ENCODE results near the gene SRPK3.
"Not testable (repeated sequence)": the region's sequence is repeated elsewhere in the genome, so short reads cannot be mapped to it uniquely, and the experiment has no call there.

Gene SRPK3, protein sequence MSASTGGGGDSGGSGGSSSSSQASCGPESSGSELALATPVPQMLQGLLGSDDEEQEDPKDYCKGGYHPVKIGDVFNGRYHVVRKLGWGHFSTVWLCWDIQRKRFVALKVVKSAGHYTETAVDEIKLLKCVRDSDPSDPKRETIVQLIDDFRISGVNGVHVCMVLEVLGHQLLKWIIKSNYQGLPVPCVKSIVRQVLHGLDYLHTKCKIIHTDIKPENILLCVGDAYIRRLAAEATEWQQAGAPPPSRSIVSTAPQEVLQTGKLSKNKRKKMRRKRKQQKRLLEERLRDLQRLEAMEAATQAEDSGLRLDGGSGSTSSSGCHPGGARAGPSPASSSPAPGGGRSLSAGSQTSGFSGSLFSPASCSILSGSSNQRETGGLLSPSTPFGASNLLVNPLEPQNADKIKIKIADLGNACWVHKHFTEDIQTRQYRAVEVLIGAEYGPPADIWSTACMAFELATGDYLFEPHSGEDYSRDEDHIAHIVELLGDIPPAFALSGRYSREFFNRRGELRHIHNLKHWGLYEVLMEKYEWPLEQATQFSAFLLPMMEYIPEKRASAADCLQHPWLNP

DNA sequence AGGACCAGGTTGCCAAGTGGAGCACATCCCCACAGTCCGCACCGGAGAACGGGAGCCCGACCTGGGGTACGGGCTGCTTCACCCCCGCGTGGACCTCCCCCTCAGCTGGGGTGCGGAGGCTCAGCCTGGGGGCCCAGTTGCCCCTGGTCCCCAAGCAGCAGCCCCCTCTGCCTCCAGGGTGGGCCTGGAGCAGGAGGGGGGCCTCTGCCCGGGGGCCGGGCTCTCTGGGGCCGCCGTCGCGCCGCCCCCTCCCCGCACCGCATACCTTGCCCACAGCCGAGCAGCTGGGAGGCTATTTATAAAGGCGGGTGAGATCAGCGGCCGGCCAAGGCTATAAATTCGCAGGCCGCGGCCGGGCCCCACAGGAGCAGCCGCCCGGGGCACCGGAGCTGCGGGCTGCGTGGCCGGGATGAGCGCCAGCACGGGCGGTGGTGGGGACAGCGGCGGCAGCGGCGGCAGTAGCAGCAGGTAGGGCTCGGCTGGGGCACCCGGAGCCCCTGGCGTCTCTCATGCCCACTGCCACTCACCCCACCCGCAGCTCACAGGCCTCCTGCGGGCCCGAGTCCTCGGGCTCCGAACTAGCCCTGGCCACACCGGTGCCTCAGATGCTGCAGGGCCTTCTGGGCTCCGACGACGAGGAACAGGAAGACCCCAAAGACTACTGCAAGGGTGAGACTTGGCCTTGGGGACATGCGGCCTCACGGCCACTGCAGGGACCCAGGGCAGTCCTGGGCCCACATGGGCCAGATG lies at the start of gene SRPK3:
Gene SRPK3 (plus strand): TSS at position 364 of the 750 bp plus-strand sequence. CDS start 46 bp downstream, at position 410.
- peak; percentile 12 for DNase-seq

DNA sequence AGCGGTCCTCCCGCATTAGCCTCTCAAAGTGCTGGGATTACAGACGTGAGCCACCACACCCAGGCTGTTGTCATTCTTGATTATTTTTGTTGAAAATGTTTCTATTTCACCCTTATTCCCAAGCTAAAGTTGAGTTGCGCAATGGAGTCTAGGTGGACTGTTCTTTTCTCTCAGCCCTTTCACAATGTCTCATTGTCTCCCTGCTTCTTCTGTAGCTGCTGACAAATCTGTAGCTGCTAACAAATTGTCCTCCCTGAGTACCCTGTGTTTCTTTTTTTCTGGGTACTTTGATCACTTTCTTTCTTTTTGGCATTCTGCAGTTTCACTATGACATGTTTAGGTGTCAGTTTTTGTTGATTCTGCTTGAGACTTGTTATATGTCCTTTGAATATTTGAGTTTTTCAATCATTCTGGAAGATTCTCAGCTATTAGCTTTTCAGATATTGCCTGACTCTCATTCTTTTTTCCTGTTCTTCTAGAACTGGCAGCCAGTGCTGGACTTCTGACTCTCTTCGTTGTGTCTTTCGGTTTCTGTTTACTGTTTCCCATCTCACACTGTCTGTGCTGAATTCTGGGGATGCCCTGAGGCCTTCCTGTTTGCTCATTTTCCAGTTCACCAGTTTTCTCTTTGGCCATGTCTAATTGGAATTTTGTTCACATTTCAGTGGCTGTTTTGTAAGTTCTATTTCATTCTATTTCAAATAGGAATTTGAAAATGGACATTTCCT lies 49.6 kb upstream of the SRPK3 start:
- no peak for DNase-seq

DNA sequence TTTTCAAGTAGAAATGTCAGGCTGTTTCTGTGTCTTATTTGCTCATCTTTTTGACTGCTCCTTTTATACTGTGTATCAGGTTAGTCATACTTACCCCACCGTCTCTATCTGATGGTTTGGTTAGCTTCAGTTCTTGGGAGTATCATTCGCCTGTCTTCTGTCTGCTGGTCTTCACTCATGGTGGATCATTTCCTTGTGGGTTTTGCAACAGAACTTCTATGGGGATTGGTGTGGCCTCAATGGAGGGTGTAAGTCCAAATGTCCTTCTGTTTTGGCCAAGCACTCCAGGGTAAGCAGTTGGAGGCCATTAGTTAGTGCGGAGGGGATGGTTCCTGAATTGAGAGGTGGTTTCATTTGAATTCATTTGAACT lies 49.0 kb upstream of the SRPK3 start:
- no peak for DNase-seq

DNA sequence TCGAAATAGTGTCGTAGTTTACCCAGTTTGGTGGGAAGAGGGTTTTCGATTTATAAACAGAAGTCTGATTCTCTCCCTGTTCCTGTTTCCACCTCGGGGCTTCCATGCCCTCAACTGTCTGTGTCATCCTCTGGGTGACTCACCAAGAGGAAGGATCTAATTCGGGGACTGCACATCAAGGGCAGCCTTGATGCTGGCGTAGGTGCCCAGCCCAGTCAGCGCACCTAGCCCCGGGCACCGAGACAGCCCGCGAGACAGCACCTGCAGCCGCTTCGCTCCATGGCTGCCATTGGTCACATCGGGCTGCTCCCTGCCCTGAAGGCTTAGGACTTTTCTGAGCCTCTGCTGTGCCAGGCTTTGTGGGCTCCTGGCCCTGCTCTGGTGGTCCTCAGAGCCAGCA lies 48.4 kb upstream of the SRPK3 start:
- no peak for DNase-seq

DNA sequence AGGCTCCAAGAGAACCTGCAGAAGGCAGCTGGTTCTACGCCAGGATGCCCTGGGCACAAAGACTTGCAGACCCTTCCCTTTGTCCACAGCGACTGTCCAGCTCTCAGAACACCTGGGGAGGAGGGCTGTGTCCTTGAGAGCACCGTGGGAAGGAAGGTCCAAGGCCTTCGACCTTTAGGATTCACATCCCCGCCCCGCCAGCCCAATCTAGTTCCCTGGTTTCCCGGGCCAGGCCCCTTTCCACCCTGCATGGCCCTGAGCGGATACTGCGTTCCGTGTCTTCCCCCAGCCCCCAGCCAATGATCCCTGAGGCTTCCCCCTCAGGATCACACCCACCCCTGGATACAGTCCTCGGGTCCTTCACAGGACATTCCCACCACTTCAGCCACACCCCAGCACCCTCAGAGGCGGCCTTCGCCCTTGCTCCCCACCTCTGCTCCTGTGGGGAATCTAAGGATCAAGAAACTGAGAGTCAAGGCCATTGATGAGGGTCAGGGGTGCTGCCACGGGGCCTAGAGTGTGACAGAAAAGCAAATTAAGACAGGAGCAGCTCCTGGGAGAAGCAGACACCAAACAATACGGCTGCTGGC lies 47.1 kb upstream of the SRPK3 start:
- no peak for DNase-seq

DNA sequence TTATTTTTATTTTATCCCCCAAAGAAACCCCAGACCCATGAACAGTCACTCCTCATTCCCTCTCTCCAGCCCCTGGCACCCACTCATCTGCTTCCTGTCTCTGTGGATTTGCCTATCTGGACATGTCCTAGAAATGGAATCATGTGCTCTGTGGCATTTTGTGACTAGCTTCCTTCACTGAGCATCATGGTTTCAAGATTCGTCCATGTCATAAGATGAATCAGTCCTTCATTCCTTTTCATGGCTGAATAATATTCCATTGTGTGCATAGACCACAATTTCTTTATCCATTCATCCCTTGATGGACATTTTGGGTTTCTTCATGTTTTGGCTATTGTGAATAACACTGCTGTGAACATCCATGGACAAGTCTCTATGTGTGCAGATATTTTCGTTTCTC lies 46.0 kb upstream of the SRPK3 start:
- no peak for DNase-seq

DNA sequence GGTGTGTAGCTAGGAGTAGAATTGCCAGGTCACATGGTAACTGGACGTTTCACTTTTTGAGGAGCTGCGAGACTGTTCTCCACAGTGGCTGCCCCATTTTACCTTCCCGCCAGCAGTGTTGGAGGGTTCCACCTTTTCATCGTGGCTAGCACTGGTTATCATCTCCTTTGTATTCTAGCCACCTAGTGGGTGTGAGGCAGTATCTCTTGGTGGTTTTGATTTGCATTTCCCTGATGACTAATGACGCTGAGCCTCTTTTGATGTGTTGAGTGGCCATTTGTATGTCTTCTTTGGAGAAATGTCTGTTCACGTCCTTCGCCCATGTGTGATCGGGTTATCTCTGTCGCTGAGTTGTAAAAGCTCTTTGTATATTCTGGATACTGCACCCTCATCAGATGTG lies 45.6 kb upstream of the SRPK3 start:
- DNase-seq, result no peak

DNA sequence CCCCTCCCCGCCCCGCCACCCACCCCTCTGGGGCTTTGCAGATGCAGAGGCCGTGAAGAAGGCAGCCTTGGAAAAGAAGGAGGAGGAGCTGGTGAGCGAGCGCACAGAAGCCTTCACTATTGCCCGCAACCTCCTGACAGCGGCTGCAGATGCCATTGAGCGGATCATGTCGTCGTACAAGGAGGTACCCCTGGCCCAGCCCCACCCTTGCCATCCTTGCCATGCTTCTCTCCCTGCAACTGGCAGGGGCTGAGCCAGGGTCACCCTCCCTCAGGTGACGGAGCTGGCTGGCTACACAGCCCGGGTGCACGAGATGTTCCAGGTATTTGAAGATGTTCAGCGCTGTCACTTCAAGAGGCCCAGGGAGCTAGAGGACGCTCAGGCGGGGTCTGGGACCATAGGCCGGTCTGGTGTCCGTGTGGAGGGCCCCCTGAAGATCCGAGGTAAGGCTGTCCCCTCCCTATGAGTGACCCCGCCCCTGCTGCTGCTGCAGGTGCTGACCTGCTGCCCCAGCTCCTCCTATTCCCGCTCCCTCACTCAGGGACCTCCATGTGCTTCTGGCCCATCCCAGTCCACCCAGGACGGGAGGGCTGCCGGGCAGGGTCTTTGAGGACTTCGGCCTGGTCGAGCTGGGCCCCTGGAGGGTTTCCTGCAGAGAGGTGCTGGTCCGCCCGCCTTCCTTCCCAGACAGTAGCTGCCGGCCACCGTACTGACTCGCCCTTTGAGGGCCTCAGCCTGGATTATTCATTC lies 44.6 kb upstream of the SRPK3 start:
- no peak for DNase-seq

DNA sequence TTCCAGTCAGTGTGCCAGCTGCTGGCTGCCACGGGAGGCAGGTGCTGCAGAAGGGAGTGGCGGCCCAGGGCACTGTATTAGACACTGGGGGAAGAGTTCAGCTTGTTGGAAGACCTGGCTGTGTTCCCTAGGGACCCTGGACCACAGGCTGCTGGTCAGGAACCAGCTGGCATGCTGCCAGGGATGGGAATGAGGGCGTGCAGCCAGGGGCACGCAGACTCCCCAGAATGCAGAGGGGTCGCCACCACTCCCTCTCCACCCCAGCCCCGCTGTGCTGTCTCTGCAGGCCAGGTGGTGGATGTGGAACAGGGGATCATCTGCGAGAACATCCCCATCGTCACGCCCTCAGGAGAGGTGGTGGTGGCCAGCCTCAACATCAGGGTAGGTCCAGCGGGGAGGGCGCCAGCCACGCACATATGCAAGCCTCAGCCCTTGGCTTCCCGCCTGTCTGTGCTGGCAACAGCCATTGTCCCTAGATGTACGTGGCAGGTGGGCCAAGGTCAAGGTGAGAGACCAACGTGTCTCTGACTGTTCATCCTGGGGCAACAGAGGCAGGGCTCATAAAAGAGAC lies 43.9 kb upstream of the SRPK3 start:
- DNase-seq, result no peak

DNA sequence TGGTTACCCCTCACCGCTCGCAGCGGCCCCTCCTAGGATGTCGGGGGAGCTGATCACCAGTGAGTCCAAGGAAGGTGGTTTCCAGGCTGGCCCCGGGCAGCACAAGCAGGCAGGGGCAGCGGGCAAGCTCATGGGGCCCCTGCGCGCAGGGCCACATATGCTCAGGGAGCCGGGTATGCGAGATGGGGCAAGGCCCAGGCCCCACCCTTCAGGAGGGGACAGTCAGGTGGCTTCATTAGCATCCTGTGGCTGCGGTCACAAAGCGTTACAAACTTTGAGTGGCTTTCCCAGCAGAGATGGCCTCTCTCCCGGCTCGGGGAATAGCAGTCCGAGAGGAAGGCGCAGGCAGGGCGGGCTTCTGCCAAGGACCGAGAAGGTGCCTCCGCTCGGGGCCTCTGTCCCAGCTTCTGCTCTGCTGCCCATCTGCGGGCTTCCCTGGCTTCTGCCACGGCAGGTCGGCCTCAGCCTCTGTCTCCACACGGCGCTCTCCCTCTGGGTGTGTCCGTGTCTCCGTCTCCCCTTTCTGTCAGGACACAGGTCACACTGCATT lies 42.7 kb upstream of the SRPK3 start:
- no peak for DNase-seq

DNA sequence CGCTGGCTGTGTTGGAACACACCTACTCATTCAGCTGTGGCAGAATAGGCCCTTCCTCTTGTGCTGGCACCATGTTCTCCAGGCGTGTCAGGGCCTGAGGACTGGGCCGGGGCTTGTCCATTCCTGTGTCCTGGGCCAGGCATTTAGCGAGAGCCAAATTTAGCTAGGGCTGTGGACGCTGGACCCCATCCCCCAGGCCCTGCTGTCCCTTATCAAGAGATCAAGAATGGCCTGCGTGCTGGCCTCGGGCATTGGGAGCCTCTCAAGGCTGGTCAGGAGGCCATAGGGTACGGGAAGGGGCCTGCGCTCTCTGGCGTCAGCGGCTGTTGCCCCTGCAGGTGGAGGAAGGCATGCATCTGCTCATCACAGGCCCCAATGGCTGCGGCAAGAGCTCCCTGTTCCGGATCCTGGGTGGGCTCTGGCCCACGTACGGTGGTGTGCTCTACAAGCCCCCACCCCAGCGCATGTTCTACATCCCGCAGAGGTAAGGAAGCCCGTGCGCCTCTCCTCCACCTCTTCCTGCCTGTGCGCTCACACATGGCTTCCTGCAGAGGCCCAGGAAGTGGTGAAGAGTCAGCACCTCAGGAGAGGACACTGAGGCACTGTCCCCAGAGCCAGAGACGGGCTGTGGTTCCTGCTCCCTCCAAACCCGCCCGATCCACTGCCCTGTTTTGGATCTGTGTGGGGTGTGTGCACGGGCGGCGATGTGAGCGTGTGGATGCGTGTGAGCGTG lies 40.9 kb upstream of the SRPK3 start:
- DNase-seq, result no peak

DNA sequence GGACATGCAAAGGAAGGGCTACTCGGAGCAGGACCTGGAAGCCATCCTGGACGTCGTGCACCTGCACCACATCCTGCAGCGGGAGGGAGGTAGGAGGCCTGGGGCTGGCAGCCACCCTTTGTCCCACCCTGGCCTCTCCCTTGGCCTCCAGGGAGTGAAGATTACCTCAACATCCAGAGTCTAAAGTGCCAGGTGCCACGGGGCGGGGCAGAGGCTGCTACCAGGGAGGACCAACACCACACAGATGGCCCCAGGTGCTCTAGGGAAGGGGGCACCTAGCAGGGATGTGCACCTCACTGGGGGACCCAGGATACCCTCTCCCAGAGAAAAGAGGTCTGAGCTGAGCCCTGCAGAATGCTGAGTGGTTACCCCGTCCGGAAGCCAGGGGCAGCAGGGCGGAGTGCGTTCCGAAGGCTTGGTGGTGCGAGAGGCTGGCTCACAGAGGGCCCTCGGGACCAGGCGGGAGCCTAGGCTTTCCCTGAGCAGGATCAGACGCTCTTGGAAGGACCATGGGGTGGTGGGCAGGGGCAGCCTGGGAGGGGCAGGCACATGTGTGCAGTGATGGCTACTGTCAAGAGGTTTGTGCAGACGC lies 40.1 kb upstream of the SRPK3 start:
- DNase-seq, result no peak

DNA sequence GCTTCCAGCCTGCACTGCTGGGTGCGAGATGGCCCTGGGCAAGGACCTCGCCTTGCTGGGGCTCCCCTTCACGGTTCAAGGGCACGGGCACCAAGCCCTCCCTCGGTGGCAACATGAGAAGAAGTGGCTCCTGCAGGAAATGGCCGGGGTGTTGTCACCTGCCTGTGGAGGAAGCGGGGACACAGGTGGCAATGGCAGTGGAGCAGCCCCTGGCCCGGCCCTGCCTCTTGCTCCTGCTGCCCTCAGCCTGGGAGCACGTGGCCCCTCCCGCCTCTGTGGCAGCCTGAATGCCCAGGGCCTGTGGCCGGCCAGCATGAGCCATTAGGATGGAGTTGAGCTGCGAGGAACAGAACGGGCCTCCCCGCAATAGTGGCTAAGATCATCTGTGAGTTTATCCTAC lies 39.4 kb upstream of the SRPK3 start:
- DNase-seq, result no peak

DNA sequence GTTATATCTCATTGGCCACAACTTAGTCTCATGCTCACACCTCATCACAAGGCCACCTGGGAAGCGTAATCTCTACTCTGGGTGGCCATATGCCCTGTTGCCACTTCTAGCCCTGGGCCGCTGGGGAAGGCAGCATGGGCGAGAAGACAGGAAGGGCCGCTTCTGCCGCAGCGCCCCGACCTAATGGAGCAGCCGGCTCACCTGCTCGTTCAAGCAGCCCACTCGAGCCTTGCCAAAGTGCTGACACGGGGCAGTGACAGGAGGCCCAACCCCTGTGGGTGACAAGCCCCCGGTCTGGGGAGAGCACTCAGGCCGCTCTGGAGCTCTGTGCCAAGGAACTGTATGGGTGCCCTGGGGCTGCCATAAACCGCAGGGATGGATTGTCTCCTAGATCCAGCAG lies 38.7 kb upstream of the SRPK3 start:
- not testable (repeated sequence) for DNase-seq

DNA sequence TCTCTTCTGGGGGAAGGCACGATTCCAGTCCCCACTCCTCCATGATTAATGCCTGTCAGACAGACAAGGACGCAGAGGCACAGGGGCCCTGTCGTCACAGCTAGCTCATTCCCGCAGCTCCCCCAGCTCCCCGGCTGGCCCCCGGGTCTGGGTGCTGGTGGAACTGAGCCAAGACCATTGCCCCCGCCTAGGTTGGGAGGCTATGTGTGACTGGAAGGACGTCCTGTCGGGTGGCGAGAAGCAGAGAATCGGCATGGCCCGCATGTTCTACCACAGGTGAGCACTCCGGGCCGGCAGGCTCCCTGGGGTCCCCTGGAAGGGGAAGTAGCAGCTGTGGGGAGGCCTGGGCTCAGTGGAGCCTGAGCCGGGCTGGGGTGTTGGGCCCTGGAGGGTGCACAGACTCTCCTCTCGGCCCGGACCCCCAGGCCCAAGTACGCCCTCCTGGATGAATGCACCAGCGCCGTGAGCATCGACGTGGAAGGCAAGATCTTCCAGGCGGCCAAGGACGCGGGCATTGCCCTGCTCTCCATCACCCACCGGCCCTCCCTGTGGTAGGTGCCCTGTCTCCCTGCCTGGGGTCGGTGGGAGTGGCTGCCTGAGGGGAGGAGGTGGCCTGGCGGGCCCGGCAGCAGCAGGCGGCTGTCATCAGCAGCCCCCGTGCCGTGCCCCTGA lies 37.9 kb upstream of the SRPK3 start:
- peak; percentile 44 for DNase-seq

DNA sequence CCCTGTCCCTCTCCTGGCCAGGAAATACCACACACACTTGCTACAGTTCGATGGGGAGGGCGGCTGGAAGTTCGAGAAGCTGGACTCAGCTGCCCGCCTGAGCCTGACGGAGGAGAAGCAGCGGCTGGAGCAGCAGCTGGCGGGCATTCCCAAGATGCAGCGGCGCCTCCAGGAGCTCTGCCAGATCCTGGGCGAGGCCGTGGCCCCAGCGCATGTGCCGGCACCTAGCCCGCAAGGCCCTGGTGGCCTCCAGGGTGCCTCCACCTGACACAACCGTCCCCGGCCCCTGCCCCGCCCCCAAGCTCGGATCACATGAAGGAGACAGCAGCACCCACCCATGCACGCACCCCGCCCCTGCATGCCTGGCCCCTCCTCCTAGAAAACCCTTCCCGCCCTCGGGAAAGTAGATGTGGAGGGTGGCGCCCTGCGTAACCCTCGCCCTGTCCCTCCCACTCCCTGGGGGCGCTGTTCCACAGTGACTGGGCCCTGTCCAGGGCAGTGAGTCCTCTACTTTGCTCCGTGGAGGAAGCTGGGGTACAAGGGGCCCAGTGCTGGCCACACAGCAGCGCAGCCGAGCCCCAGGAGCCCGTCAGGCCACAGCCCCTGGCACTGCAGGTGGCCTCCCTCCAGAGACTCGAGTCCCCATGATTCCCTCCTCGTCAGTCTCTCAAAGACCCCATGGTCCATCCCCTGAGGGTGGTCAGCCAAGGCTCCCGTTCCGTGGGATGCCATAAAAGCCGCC lies 37.2 kb upstream of the SRPK3 start:
- peak; percentile 78 for DNase-seq

DNA sequence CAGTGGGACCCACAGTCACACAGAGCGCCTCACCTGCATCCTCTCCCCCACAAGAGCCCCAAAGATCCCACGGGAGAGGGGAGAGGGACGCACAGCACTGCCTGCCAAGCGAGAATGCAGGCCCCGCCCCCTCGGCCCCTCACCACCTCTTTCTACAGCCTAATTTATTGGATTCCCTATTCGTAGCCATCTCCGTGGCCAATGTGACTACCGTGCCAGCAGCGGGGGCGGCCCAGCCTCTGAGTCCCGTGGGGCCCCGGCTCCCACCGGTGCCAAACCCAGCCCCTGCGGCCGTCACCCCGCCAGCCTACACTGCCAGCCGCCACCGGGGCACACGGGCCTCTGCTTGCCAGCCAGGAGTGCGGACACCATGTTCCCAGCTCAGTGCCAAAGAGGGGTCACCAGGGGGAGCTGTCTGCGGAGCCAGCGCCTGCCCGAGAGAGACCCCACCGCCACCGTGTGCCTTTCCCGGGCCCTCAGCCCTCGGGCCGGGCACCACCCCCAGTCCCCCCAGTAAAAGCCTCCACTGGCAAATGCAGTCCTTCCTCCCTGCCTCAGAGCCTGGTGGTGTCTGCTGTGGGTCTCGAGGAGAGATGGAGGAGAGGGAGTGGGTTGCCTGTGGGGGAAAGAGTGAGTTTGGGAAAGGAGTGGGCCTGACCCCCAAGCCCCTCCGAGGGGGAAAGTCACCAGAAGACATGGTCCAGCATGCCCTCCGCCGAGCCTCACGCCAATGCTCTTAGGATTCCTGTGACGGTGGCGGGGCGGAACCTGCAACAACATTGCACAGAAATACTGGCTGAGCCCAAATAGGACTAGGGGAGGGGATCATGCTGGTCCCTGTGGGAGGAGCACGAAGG lies 36.4 kb upstream of the SRPK3 start:
- no peak for DNase-seq

DNA sequence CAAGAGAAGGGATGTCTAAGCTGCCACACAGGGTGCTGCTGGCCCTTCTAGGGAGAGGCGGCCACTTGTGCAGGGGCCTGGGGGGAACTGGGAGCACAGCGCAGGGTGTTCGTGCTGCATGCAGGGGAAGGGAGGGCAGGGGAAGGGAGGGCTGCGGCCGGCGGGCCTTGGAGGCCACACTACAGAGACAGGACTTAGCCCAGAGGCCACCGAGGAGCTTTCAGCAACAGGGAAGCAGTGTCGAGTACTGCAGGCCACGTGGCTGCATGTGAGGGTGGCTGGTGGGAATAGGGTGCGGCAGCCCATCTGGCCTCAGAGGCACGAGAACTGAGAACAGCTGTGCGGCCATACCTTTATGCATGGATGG lies 35.8 kb upstream of the SRPK3 start:
- not testable (repeated sequence) for DNase-seq

All from NCI-H146 (cell line).